Measurements from ENCODE around the gene ABL1.

Gene ABL1

GRCh38 chr9:130810609-130811136 is 24.4 kb upstream of the ABL1 start:
- DNase-seq (ENCODE audit: insufficient read length, low spot score) (no peak), FAIRE-seq (no peak)
- TF ChIP-seq POLR2A (IDR thresholded peaks at IDR 0.05; ENCODE audit: low read depth, low read length): no peak

- DNase-seq (ENCODE audit: insufficient read length, low spot score): no peak
- FAIRE-seq: no peak
- no peak for TF ChIP-seq POLR2A (IDR thresholded peaks at IDR 0.05; ENCODE audit: low read depth, low read length)
These were observed 19.7 kb upstream of the ABL1 start for GRCh38 chr9:130815242-130815808.

- TF ChIP-seq POLR2A (IDR thresholded peaks at IDR 0.05; ENCODE audit: low read depth, low read length): no peak
- FAIRE-seq (no peak), DNase-seq (ENCODE audit: insufficient read length, low spot score) (no peak)
These were observed 17.1 kb upstream of the ABL1 start for GRCh38 chr9:130817914-130818313.

GRCh38 chr9:130820135-130820738 is 14.8 kb upstream of the ABL1 start:
- FAIRE-seq (no peak), DNase-seq (ENCODE audit: insufficient read length, low spot score) (no peak)
- no peak for TF ChIP-seq POLR2A (IDR thresholded peaks at IDR 0.05; ENCODE audit: low read depth, low read length)

- DNase-seq (ENCODE audit: insufficient read length, low spot score) (no peak), FAIRE-seq (no peak)
- TF ChIP-seq POLR2A (IDR thresholded peaks at IDR 0.05; ENCODE audit: low read depth, low read length): no peak
These were observed 11.6 kb upstream of the ABL1 start for GRCh38 chr9:130823435-130823834.

GRCh38 chr9:130824079-130824478 is 11.0 kb upstream of the ABL1 start:
- TF ChIP-seq POLR2A (IDR thresholded peaks at IDR 0.05; ENCODE audit: low read depth, low read length): no peak
- DNase-seq (ENCODE audit: insufficient read length, low spot score): no peak
- no peak for FAIRE-seq

- FAIRE-seq (no peak), DNase-seq (ENCODE audit: insufficient read length, low spot score) (no peak)
These were observed 10.3 kb upstream of the ABL1 start for GRCh38 chr9:130824643-130825350.

GRCh38 chr9:130825351-130825651 is 9.8 kb upstream of the ABL1 start:
- TF ChIP-seq POLR2A (IDR thresholded peaks at IDR 0.05; ENCODE audit: low read depth, low read length): no peak
- DNase-seq (ENCODE audit: insufficient read length, low spot score) (no peak), FAIRE-seq (no peak)

More at GRCh38 chr9:130824643-130825350, 10.3 kb upstream of the ABL1 start:
- no peak for TF ChIP-seq POLR2A (IDR thresholded peaks at IDR 0.05; ENCODE audit: low read depth, low read length)

GRCh38 chr9:130825809-130826208 is 9.2 kb upstream of the ABL1 start:
- no peak for FAIRE-seq
- no peak for TF ChIP-seq POLR2A (IDR thresholded peaks at IDR 0.05; ENCODE audit: low read depth, low read length)

GRCh38 chr9:130829762-130830161 is 5.3 kb upstream of the ABL1 start:
- FAIRE-seq (no peak), DNase-seq (ENCODE audit: insufficient read length, low spot score) (no peak)

More at GRCh38 chr9:130825809-130826208, 9.2 kb upstream of the ABL1 start:
- DNase-seq (ENCODE audit: insufficient read length, low spot score): no peak

GRCh38 chr9:130830231-130830760 is 4.8 kb upstream of the ABL1 start:
- TF ChIP-seq POLR2A (IDR thresholded peaks at IDR 0.05; ENCODE audit: low read depth, low read length): no peak
- FAIRE-seq (no peak), DNase-seq (ENCODE audit: insufficient read length, low spot score) (no peak)

More at GRCh38 chr9:130829762-130830161, 5.3 kb upstream of the ABL1 start:
- no peak for TF ChIP-seq POLR2A (IDR thresholded peaks at IDR 0.05; ENCODE audit: low read depth, low read length)

GRCh38 chr9:130831077-130831476 is 4.0 kb upstream of the ABL1 start:
- FAIRE-seq (no peak), DNase-seq (ENCODE audit: insufficient read length, low spot score) (no peak)
- no peak for TF ChIP-seq POLR2A (IDR thresholded peaks at IDR 0.05; ENCODE audit: low read depth, low read length)

- TF ChIP-seq POLR2A (IDR thresholded peaks at IDR 0.05; ENCODE audit: low read depth, low read length): no peak
- DNase-seq (ENCODE audit: insufficient read length, low spot score) (no peak), FAIRE-seq (no peak)
These were observed 1.7 kb upstream of the ABL1 start for GRCh38 chr9:130833031-130833990.
